HCT116 (cell line): ENCODE measurements around the gene EHD4.

Source experiments
- CEBPB ChIP-seq: IDR thresholded peaks from 2 replicates; pipeline ENCODE4 v1.6.1; 2012; ENCODE audit warnings: low read depth
- EGR1 ChIP-seq: IDR thresholded peaks from 2 replicates; pipeline ENCODE4 v1.6.1; 2012; ENCODE audit warnings: low read depth
- EZH2 ChIP-seq: fragments of 200-600 bp; sonication (generic); IDR thresholded peaks from 2 replicates; pipeline ENCODE4 v1.6.1; 2017; ENCODE audit warnings: antibody characterized with exemption, mixed run types
- POLR2A ChIP-seq: IDR thresholded peaks from 2 replicates; pipeline ENCODE4 v1.7.0; 2011; ENCODE audit warnings: borderline replicate concordance; ENCODE audit not compliant: insufficient read depth, insufficient read length; ENCODE audit errors: extremely low read depth
- POLR2AphosphoS5 ChIP-seq: IDR thresholded peaks from 2 replicates; pipeline ENCODE4 v1.6.1; 2011; ENCODE audit warnings: mild to moderate bottlenecking, low read depth, low read length, moderate library complexity
- RAD21 ChIP-seq: IDR thresholded peaks from 2 replicates; pipeline ENCODE4 v1.6.1; 2012; ENCODE audit warnings: low read depth, mild to moderate bottlenecking
- SIN3A ChIP-seq: IDR thresholded peaks from 2 replicates; pipeline ENCODE4 v1.6.1; 2012; ENCODE audit warnings: low read depth
- SP1 ChIP-seq: IDR thresholded peaks from 2 replicates; pipeline ENCODE4 v1.6.1; 2012; ENCODE audit warnings: low read depth
- YY1 ChIP-seq: IDR thresholded peaks from 2 replicates; pipeline ENCODE4 v1.6.1; 2011; ENCODE audit warnings: low read length, low read depth, moderate library complexity, mild to moderate bottlenecking; ENCODE audit not compliant: insufficient replicate concordance; ENCODE audit errors: extremely low read depth
- ZFX ChIP-seq: fragments of 450-650 bp; IDR thresholded peaks from 2 replicates; pipeline ENCODE4 v1.6.1; 2017
- TF ChIP-seq, protein P1 (sequence below), 3 experiments: fragments of 200-600 bp in 1 of 3; sonication (generic) in 1 of 3; IDR thresholded peaks in 2 of 3; conservative IDR thresholded peaks in 1 of 3; 2 replicates each; pipeline ENCODE4 v1.5.1; 2012 to 2017; ENCODE audit warnings: low read depth in 2 of 3, low read length in 2 of 3, antibody characterized with exemption in 1 of 3, borderline replicate concordance in 1 of 3, control low read depth in 1 of 3, mild to moderate bottlenecking in 1 of 3, mixed read lengths in 1 of 3, mixed run types in 1 of 3, moderate library complexity in 1 of 3; ENCODE audit not compliant: insufficient read depth in 1 of 3
- TF ChIP-seq, protein P2 (sequence below): IDR thresholded peaks from 2 replicates; pipeline ENCODE4 v1.6.1; 2012

DNA sequence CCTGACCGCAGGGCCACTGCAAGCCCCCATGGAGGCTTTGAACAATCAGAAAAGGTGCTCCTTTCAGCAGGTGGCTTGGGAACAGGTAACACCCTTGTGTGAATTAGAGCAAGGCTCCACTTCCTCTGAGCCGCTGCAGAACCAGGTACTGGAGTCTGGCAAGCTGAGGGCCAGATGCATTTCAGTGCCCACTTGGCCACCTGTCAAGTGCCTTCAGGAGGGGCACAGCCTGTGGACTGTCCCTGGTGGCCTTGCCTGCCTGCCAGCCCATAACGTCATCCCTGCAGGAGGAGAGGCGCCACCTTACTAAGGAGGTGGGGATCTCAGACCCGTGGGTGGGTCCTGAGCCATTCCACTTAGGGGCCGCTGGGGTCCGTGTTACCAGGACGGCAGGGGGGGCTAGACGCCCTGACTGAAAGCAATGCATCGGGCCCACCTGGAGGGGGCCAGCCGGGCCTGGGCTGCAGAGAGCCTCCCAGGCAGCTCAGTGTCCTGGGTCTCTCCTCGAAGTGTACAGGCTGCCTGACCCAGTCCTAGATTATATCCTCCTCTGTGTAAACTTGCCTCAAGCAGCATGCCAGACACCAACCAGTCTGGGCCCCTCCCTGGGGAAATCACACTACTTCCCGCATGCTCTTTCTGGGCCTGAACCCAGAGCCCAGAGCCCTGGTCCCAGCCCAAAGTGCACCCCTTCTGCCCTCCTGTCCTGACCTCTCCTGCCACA, 94.6 kb downstream of the EHD4 start:
- TF ChIP-seq SIN3A (no peak), EGR1 (no peak), POLR2A (no peak), POLR2AphosphoS5 (no peak), ZFX (no peak), SP1 (no peak), YY1 (no peak), EZH2 (no peak), CEBPB (no peak), RAD21 (no peak)
- TF ChIP-seq, protein P1, sequence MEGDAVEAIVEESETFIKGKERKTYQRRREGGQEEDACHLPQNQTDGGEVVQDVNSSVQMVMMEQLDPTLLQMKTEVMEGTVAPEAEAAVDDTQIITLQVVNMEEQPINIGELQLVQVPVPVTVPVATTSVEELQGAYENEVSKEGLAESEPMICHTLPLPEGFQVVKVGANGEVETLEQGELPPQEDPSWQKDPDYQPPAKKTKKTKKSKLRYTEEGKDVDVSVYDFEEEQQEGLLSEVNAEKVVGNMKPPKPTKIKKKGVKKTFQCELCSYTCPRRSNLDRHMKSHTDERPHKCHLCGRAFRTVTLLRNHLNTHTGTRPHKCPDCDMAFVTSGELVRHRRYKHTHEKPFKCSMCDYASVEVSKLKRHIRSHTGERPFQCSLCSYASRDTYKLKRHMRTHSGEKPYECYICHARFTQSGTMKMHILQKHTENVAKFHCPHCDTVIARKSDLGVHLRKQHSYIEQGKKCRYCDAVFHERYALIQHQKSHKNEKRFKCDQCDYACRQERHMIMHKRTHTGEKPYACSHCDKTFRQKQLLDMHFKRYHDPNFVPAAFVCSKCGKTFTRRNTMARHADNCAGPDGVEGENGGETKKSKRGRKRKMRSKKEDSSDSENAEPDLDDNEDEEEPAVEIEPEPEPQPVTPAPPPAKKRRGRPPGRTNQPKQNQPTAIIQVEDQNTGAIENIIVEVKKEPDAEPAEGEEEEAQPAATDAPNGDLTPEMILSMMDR (IDR thresholded peaks at IDR 0.05 in 2 of 3, conservative IDR thresholded peaks at IDR 0.05 in 1 of 3; ENCODE audit: borderline replicate concordance in 1 of 3, insufficient read depth in 1 of 3, low read depth in 2 of 3, low read length in 2 of 3) = no peak
- TF ChIP-seq, protein P2, sequence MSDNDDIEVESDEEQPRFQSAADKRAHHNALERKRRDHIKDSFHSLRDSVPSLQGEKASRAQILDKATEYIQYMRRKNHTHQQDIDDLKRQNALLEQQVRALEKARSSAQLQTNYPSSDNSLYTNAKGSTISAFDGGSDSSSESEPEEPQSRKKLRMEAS = no peak
